T-helper 2 cell (primary cell): ENCODE data around the gene FAM98A.

ENCODE experiments used
- DNase-seq, 5 experiments: peaks; one replicate each; pipeline versions ENCODE4 v3.0.0 to v3.0.0-alpha.2; 2012 to 2022

The FAM98A gene

DNA sequence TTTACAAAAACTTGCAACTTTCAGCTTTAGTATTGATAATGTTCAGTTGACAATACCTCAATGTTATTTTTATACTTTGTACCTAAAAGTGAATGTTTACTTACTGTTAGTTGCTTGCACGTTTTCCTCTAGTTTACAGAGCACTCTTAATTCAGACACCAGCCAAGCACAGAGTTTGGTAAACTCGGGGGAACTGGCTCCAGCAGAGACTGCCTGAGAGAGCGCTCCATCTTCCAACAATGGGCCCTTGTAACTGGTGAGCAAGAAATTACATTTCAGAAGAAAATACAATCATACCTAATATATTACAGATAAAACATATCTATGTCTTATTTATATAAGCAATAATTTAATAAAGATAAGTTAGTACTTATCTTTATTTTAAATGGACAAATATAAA, 3.7 kb downstream of the FAM98A start:
- DNase-seq = no peak

DNA sequence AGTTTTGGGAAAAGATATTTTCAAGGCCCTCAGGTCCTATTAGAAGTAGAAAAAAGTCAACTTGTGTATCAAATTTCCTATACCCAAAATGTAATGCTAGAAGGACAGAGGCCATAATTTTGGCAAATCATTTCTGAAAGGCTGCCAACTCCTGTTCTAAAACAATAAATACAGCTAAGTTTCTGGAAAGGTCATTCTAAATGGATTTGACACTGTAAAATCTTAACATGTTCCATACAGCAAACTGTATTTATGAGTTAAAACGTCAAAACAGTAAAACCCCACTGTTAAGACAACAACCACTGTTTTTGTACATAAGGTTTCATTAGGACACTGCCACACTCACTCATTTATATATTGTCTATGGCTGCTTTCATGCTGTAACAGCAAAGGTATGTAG, 9.7 kb downstream of the FAM98A start:
- no peak for DNase-seq

DNA sequence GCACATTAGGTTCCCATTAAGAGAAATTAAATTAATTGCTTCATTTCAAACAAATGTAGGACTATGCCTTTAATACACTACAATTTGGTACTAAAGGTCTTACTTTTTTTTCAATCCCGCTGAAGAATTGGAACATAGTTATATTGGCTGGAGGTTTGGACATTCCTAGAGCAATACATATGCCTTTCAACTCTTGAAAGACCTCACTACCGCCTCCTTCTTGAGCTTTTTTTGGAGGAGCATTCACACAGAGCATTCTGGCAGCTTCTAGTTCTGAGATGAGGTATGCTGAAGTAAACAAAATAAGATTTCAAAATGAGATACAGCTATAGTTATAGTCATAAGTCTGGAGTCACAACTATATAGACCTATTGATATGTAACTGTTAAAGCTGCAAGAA, 10.9 kb downstream of the FAM98A start:
- DNase-seq = peak in 1 of 5 experiments; percentile 23

DNA sequence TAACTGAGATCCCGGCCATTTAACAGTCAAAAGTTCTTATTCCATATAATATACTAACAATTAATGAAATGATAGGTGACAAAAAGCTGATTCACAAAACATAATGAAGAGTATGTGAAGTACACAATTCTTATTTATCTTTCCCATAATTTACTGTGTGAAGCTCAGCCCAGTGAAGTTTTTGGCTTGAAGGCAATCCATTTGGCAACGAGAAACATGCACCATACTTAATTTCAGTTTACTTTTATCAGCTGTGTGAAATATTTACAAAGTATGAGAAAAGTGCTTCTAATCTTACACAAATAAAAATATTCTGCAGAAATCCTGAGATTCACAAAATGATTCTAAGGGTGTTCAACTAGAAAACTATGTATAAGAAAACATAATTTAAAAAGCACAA, 12.3 kb downstream of the FAM98A start:
- no peak for DNase-seq

GRCh38 chr2:33583194-33583938, 15.7 kb downstream of the FAM98A start:
- peak in 2 of 5 experiments; percentile 10 to 41 for DNase-seq

GRCh38 chr2:33581872-33582271, 17.2 kb downstream of the FAM98A start:
- peak in 1 of 5 experiments; percentile 40 for DNase-seq

GRCh38 chr2:33579227-33579626, 19.9 kb downstream of the FAM98A start:
- no peak for DNase-seq

DNA sequence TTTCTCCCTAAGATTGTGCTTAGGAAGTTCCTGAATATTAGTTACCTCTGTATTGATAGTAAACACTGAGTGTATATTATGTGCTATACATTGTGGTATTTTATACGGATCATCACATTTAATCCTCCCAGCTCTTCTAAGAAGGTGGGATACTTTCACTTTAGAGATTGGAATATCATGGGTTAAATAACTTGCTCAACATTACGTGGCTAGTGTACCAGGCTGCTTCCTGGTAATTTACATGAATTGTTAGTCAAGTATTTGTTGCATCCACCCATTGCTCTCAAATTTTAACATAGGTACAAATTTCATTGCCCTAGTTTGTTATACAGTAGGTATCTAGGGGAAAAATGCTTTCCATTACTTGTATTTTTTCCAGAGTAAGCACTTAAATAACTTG, 21.4 kb downstream of the FAM98A start:
- DNase-seq = no peak

- no peak for DNase-seq
These were observed 22.0 kb downstream of the FAM98A start for GRCh38 chr2:33577084-33577483.

DNA sequence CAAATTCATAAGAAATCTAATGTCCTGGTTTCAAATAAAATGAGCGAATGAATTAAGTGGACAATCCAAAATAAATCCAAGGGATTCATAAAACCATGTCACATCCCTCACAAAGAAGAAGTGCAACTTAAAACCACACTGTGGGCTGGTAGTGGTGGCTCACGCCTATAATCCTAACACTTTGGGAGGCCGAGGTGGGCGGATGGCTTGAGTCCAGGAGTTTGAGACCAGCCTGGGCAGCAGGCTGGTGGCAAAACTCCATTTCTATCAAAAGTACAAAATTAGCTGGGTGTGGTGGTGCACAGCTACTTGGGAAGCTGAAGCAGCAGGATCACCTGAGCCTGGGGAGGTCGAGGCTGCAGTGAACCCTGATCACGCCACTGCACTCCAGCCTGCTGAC, 25.4 kb downstream of the FAM98A start:
- no peak for DNase-seq

DNA sequence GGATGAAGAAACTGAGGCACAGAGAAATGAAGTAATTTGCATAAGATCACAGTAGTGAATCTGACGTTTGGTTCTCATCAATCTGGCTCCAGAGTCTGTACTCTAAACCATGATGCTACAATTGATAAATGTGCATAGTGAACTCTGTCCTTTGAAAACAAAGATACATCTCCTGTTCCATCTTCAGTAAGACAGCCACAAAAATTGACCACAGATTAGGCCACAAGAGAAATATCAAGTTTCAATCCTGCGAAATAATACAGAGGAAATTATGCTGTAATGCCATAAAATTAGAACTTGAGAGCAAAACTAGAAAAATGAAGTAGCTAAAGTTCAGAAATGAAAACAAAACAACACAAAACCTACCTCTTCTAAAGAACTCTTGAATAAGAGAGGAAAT, 28.4 kb downstream of the FAM98A start:
- peak in 1 of 5 experiments; percentile 60 for DNase-seq

- no peak for DNase-seq
These were observed 37.2 kb downstream of the FAM98A start for GRCh38 chr2:33561872-33562271.

- DNase-seq = no peak
These were observed 39.1 kb downstream of the FAM98A start for GRCh38 chr2:33560017-33560416.

- no peak for DNase-seq
These were observed 39.8 kb downstream of the FAM98A start for GRCh38 chr2:33559328-33559727.

- no peak for DNase-seq
These were observed 43.4 kb downstream of the FAM98A start for GRCh38 chr2:33555681-33556080.

- DNase-seq = no peak
These were observed 46.2 kb downstream of the FAM98A start for GRCh38 chr2:33552758-33553461.

DNA sequence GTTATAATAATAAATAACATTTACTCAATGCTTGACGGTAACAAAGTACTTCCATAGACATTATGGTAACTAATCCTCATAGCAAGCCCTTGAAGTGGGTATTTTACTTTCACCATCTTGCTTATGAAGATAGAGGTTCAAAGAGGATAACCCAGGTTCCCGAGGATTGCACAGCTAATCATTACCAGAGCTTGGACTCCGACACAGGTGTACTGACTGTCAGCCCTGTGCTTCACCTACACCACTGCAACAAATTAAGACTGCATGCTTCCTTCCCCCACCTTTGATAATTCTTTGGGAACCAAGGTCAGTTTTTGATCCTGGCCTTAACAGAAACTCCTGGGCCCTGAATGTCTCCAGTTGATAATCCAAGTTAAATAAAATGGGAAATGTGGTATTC, 48.9 kb downstream of the FAM98A start:
- no peak for DNase-seq

- no peak for DNase-seq
These were observed 57.9 kb downstream of the FAM98A start for GRCh38 chr2:33541243-33541642.

DNA sequence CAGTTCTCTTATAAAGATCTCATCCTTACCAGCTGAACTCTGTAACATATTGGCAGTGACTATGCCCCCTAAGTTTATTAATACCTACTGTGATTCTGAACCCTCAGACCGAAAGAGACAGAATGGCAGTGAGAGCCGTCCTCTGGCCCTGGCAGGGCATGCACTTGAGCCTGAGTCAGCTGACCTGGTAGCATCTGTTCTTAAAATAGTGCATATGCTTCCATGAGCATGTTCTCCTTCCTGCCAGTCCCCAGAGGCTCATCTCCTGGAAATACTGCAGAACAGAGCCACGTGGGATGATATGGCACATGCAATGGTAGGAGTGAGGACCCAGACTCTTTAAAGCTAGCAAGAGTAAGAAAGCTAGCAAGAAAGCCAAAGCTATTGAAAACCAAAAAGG, 63.7 kb downstream of the FAM98A start:
- DNase-seq = no peak
